Body of pancreas (tissue), 4 donors: ENCODE results near the gene ST3GAL5. TPM values are rescaled to one million over a fixed set of nuclear protein-coding genes. Genes with fewer than 3 reads are reported as not detected.

Source experiments
- ATAC-seq: fragments of 150-250 bp; one replicate; pipeline ENCODE4 v1.9.1; 2016
- DNase-seq, 4 donors: peaks; one replicate each; pipeline ENCODE4 v3.0.0-alpha.2; 2019
- H3K27ac ChIP-seq, 4 donors: fragments of 200-600 bp; sonication (generic); 1 replicate in 3 of 4; 2 replicates in 1 of 4; pipeline versions ENCODE4 v1.5.1 to v1.6.1; 2016 to 2019; ENCODE audit warnings: mild to moderate bottlenecking in 1 of 4, mixed read lengths in 1 of 4, moderate library complexity in 1 of 4
- H3K27me3 ChIP-seq, 2 donors: fragments of 200-600 bp; sonication (generic); one replicate each; pipeline ENCODE4 v1.6.0; 2016; ENCODE audit warnings: mild to moderate bottlenecking in 1 of 2
- H3K36me3 ChIP-seq, 2 donors: fragments of 200-600 bp; sonication (generic); replicated peaks in 1 of 2; 2 replicates each; pipeline ENCODE4 v1.5.1; 2016; ENCODE audit warnings: low read depth in 2 of 2; ENCODE audit not compliant: insufficient read depth in 1 of 2
- H3K4me1 ChIP-seq: fragments of 200-600 bp; sonication (generic); one replicate; pipeline ENCODE4 v1.6.0; 2016
- H3K4me3 ChIP-seq, 2 donors: fragments of 200-600 bp; sonication (generic); 1 replicate in 1 of 2; 2 replicates in 1 of 2; pipeline ENCODE4 v1.5.1; 2016 to 2019
- H3K9me3 ChIP-seq, 3 donors: fragments of 200-600 bp; sonication (generic); 1 replicate in 2 of 3; 2 replicates in 1 of 3; pipeline ENCODE4 v1.5.1; 2016
- CTCF ChIP-seq, 7 experiments: fragments of 450-650 bp in 4 of 7; fragments of 200-600 bp in 3 of 7; sonication (generic) in 3 of 7; IDR thresholded peaks; one replicate each; pipeline ENCODE4 v1.5.1; 2016 to 2019; ENCODE audit warnings: antibody characterized with exemption in 7 of 7
- POLR2A ChIP-seq, 3 donors: fragments of 450-650 bp; IDR thresholded peaks; one replicate each; pipeline ENCODE4 v1.6.1; 2016; ENCODE audit warnings: antibody characterized with exemption in 3 of 3, mild to moderate bottlenecking in 2 of 3
- WGBS, 2 donors: methylation state at CpG; one replicate each; pipeline ENCODE4 v1.1.5; 2017; 5-methylcytosine and 5-hydroxymethylcytosine counted together
- intact Hi-C: fragments of 100-400 bp; cut with DNase I; formaldehyde crosslinking; loops from one replicate; pipeline ENCODE4 v1.15.1; 2023
- total RNA-seq, 2 donors: library from RNA; depleted of rRNA; stranded (reverse); fragments of >200 nt; gene quantifications; one replicate each; pipeline ENCODE4 v1.1.0, GENCODE V29; 2016

Gene ST3GAL5
- total RNA-seq, 2 donors from 2014 or later, result 8.6 to 18.8 TPM

GRCh38 chr2:85858841-85859240, 29.9 kb downstream of the ST3GAL5 start:
- H3K27ac ChIP-seq, result no peak overlapping the region
- ATAC-seq (no peak), DNase-seq (no peak)
- no peaks in the 10 kb centered on the region for H3K27me3 ChIP-seq
- intact Hi-C loops, result no loop called here
- TF ChIP-seq CTCF (IDR thresholded peaks at IDR 0.05), result no peak
- TF ChIP-seq POLR2A (IDR thresholded peaks at IDR 0.05), result no peak
- no peaks in the 10 kb centered on the region for H3K4me1 ChIP-seq
- no peak overlapping the region for H3K4me3 ChIP-seq
- WGBS, 2 donors, result 83% methylated on average over 3 of the region's 3 CpGs
- H3K36me3 ChIP-seq, result no peaks in the 10 kb centered on the region
- H3K9me3 ChIP-seq, result no peaks in the 10 kb centered on the region

GRCh38 chr2:85854897-85855296, 33.9 kb downstream of the ST3GAL5 start:
- Histone ChIP-seq H3K9me3 (no peaks in the 10 kb centered on the region), H3K27me3 (no peaks in the 10 kb centered on the region), H3K36me3 (no peaks in the 10 kb centered on the region), H3K27ac (no peak overlapping the region), H3K4me3 (no peak overlapping the region), H3K4me1 (no peaks in the 10 kb centered on the region)
- no peak for DNase-seq
- intact Hi-C loops, result no loop called here
- ATAC-seq, result no peak
- WGBS, 2 donors, result 92 to 99% methylated on average over 4 of the region's 4 CpGs
- TF ChIP-seq CTCF (IDR thresholded peaks at IDR 0.05), result no peak
- no peak for TF ChIP-seq POLR2A (IDR thresholded peaks at IDR 0.05)

GRCh38 chr2:85854166-85854509, 34.7 kb downstream of the ST3GAL5 start:
- Histone ChIP-seq H3K4me1 (no peaks in the 10 kb centered on the region), H3K27me3 (no peaks in the 10 kb centered on the region), H3K36me3 (no peaks in the 10 kb centered on the region), H3K9me3 (no peaks in the 10 kb centered on the region), H3K4me3 (no peak overlapping the region), H3K27ac (peak overlapping the region in 2 of 4 donors; percentile 1 to 16)
- WGBS, 2 donors, result 79 to 92% methylated on average over 3 of the region's 3 CpGs
- DNase-seq, result no peak
- no peak for ATAC-seq
- intact Hi-C loops, result no loop called here
- TF ChIP-seq CTCF (IDR thresholded peaks at IDR 0.05) (no peak), POLR2A (IDR thresholded peaks at IDR 0.05) (no peak)

- ATAC-seq (no peak), DNase-seq (no peak)
- Histone ChIP-seq H3K4me3 (no peak overlapping the region), H3K27ac (peak overlapping the region in 2 of 4 donors; percentile 1 to 16), H3K27me3 (no peaks in the 10 kb centered on the region), H3K36me3 (no peaks in the 10 kb centered on the region), H3K9me3 (no peaks in the 10 kb centered on the region), H3K4me1 (no peaks in the 10 kb centered on the region)
- intact Hi-C loops, result no loop called here
- TF ChIP-seq POLR2A (IDR thresholded peaks at IDR 0.05), result no peak
- 73 to 78% methylated on average over 10 of the region's 10 CpGs for WGBS, 2 donors
Observed at GRCh38 chr2:85853499-85854165, 35.2 kb downstream of the ST3GAL5 start.

- H3K4me1 ChIP-seq, result no peaks in the 10 kb centered on the region
- H3K27ac ChIP-seq, result peak overlapping the region in 2 of 4 donors; percentile 1 to 16
- intact Hi-C loops, result no loop called here
- TF ChIP-seq CTCF (IDR thresholded peaks at IDR 0.05), result no peak
- TF ChIP-seq POLR2A (IDR thresholded peaks at IDR 0.05), result no peak
- no peak overlapping the region for H3K4me3 ChIP-seq
- no peaks in the 10 kb centered on the region for H3K9me3 ChIP-seq
- no peaks in the 10 kb centered on the region for H3K27me3 ChIP-seq
- H3K36me3 ChIP-seq, result no peaks in the 10 kb centered on the region
- ATAC-seq (no peak), DNase-seq (peak in 1 of 4 donors; percentile 52)
- WGBS, 2 donors, result 74 to 80% methylated on average over 11 of the region's 11 CpGs
Observed at GRCh38 chr2:85852937-85853498, 35.8 kb downstream of the ST3GAL5 start.
